Ramos (cell line): ENCODE data around the gene VPS13D.

ENCODE experiments used
- in situ Hi-C: fragments of 300-500 bp; cut with MboI; formaldehyde crosslinking; loops from one replicate; pipeline ENCODE4 v1.14.3; 2022; ENCODE audit warnings: low sequenced_read_pairs; ENCODE audit not compliant: unreplicated experiment

The VPS13D gene

DNA sequence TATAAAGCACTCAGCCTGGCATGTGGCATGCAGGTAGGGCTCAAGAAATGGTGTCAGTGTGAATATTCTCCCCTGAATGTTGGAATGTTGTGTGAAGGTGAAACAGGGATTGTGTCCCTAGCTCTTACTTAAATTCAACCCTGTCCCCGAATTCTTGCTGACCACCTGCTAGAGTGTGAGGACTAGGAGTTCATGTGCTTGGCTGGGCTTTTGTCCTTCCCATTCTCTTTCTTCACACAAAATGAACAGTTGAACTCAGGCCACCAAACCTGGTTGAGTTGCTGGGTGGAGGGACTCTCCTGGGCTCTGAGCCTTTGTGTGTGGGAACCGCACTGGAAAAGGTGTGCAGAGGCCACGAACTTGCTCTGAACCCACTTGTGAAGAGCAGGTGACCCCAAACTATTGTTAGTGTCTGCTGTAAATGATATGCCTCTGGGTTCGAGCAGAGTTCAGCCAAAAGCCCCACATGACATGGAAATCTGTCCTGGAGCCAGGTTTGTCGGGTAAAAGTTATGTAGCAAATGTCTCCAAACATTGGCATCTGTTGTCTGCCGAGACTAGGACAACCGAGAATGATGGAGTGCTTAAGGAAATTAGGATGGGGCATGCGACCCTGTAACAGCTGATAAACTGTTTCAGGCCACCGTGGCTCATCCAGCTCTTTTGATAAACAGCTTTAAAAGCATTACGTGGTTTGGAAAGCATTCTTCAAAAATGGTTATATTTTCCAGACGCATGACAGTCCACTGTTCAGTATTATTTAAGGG lies 243.9 kb downstream of the VPS13D start:
- in situ Hi-C loops, result no loop called here

DNA sequence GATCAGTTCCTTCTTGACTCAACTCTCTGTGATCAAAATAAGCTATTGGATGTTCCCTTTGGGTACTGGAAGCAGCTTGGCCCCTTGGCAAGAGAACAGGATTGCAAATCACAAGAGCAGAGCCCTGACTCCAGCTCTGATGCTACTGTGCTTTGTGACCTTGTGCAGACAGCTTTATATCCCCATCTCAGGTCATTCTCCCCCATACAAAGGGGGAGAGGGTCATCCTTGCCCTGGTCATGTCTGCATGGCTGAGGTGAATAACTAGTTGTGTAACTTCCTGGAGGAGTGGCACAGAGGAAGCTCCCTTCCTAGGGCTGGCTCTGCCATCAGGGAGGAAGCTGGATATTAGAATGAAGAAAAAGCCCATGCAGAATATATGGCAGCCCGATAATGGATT lies 245.3 kb downstream of the VPS13D start:
- in situ Hi-C loops, result no loop called here

DNA sequence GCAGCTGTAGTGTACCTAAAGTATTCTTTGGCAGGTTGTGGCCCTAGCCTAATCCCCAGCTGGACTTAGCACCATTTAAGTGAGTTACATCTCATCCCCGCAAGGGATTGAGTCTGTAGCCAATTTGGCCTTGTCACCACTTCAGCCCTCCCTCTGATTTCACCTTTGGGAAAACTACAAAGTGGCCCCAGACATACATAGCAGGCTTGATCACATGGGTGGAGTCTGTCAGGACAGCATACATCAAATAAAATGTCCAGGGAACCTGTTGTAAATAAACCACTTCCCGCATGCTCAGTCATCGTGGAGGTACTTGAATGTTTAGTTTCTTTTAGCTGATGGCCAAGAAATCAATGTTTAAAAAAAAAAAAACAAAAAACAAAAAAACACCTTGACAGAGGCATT lies 245.7 kb downstream of the VPS13D start:
- in situ Hi-C loops, result no loop called here

DNA sequence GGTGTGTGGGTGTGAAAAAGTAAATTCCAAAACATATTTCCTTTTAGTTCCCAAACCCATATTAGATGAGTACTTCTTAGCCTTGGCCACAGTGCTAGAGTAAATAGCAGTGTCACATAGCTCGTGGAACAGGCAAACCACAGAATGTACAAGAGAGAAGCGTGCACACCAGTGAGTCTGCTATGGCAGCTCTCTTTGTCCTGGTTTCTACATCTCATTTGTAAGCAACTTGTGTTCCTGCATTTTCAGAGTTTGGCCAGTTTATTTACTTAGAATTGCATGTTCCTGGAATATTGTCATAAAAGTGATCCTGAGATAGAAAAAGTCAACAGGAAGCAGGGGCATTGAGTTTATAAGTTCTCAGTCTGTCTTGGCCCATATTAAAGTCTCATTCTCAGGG lies 246.1 kb downstream of the VPS13D start:
- in situ Hi-C loops, result no loop called here

DNA sequence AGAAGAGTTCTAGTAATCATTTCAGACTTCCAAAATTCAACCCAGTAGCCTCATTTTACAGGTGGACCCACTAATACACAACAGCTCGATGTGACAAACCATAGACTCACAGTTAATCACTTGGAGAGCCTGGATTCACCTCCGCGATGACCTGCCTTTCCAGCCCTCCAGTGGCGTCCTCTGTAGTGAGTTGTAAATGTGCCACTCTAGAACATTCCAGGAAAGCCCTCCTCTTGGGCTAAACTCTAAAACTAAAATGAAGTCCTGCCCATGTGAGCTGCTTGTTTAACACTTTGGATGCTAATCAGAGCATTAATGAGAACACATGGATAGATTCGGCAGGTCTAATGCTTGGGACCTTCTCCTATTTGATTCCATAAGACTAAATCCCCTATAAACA lies 247.5 kb downstream of the VPS13D start:
- in situ Hi-C loops, result no loop called here

DNA sequence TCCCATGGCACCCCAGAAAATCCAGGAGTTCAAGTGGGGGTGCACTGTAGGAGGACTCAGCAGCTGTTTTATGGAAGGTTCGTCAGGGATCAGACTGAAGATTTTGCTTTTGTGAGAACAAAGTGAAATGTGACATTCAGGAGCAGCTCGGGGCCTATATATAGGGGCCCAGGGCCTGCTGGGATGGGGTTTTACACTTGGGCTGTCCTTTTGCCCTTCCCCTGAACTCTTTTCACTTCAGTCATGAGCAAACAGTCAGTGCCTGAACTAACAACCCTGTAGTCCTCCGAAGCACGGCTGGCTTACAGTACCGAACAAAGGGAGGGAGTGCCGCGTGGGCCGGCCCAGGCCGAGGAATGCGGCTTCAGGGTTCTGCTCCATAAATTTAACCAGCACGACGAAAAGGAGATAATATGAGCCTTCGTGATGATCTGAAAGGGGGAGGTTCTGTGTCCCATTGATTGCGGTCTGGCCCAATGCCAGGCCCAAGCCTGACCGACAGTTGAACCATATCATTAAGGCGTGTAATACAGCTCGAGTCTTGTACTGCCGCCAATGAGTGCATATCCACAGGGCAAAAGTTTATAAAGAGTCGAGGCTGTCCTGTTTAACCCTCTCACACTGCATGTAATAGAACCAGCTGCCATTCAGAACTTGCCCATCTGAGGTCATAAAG lies 248.2 kb downstream of the VPS13D start:
- in situ Hi-C loops, result no loop called here

DNA sequence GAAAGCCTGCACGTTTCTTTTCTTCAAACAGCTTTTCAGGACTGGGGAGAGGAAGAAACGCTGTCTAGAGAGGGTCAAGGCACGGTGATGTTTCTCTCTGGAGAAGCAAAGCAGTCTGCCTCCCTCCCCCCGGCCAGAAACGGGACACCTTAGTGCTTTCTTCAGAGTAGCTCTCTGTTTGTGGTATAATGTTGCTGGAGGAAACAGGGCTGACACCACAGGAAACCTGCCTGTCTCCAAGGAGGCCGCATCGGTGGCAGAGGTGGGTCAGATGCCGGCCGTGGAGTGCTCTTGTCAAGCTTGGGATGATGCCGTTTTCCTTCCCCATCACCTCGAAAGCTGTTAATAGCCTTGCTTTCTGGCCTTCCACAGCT lies 248.8 kb downstream of the VPS13D start:
- in situ Hi-C loops, result no loop called here

DNA sequence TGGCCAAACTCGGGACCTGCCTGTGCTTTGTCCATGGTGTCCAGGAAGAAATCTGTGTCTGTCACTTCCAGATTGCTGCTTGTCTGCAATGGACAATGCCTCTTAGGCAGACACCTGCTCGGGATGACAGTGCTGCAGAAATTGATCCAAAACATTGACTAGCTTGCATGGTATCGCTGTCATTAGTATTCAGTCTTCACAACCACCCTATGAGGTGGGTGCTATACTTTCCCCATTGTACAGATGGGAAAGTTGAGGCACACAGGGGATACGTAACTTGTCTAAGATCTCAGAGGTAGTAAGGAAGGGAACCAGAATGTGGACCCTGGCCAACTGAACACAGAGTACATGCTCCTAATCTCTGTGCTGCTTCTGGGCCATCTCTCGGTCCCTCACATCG lies 249.5 kb downstream of the VPS13D start:
- in situ Hi-C loops, result no loop called here

DNA sequence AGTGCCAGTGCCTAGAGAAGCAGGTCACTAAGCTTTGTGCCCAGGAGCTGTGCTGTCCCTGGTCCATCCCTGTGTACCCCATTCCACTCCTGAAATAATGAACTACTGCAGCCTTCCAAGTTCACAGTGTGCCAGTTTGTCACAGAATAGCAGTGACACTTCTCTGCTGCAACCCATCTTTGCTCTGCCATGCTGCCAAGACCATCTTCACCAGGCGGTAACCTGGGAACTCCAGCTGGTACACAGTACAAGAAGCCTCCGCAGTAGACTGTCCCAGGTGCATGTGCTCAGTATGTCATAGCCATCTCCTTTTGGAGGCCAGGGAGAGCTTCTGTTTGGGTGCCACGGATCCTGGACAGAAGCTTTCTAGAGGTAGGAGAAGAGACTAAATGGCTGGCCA lies 250.2 kb downstream of the VPS13D start:
- in situ Hi-C loops, result no loop called here

DNA sequence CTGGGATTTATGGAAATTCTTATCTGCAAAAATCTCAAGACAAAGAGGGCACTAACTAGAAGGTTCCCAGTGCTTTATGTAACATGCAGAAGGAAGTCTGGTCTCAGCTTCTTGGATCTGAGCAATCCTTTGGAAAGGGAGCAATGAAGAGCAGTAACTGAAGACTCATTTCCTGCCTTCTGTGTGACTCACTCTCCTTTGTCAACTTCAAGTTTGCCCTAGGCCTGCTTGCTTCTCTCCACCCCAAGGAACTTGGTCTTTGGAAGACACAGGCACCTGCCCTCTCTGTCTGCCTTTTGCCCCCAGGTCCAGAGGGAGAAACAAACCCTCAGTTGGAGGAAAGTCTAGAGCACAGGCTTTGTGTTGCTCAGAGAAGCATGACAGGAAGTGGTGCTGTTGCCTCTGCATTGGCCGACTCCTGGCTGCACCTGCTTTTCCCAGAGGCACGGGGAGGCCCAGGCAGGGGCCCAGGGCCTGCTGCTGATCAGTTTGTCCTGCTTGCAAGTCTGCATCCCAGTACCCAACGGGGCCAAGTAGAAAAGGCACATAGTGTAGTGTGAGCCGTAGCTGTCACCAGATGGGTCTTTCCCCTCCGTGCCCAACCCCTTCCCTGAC lies 251.0 kb downstream of the VPS13D start:
- in situ Hi-C loops, result no loop called here

DNA sequence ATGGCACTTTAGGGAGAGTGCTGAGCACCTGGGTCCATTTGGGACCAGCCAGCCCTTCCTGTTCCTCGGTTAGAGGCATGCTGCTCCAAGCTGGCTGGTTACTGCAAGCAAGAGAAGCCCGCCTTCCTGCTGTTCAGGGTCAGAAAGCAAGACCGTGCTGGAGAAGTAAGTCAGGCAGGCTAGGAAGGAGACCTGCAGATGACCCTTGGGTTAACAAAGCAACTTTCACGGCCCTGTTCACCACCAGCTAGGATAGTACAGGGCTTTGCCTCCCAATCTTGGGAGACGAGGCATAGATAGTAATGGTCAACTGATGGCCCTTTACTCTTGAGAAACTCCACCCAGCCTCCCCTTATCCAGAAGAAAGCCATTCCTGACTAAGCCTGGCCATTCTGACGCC lies 252.1 kb downstream of the VPS13D start:
- in situ Hi-C loops, result no loop called here

DNA sequence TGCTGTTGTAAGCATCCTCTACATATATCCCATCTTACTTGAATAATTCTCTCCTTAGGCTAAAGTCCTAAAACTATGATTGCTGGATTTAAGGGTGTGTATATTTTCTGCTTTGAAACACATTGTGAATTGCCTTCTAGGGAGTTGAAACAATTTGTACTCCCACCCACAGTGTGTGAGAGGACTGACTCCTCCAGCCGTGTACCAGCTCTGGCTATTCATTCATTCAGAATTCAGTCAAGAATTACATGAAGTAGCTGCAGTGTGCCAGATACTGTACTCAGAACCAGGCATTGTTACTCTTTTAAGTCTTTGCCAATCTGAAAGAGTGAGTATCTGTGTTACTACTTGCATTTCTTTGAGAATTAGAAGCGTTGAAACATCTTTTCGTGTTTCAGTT lies 253.2 kb downstream of the VPS13D start:
- in situ Hi-C loops, result no loop called here

DNA sequence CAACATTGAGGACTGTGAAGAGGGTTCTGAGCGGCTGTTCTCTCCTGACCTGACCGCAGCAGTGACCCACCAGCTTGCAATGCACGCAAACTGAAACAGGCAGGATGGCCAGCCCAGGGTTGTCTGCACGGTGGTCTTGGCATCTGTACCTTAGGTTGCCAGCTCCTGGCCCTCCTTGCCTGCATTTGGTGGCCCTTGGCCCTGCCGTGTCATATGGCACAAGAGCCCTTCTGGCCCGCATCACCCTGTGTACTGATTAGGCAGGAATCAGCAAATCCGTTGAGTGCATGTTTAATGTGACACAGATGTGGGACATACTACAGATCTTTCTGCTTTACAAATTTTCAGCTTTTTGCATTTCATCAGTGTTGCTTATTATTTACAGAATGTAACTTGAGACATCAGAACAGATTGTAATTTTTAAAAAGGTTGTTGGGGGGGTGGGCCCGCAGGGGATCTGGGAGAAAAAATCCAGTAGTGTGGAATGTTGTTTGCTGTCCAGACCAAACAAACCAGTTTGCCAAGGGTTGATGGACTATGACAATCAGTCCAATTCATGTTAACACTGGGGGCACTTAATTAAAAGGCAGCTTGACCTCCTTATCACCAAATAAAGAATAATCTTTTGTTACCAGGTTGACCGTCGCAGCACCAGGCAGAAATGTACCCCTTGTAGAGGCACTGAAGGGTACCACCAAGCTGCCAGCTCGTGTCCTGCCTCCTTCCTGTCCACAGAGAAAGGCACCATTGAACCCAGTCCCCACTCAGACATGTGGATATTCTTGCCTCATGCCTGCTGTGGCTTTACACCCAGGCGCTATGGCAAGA lies 255.6 kb downstream of the VPS13D start:
- in situ Hi-C loops, result no loop called here

DNA sequence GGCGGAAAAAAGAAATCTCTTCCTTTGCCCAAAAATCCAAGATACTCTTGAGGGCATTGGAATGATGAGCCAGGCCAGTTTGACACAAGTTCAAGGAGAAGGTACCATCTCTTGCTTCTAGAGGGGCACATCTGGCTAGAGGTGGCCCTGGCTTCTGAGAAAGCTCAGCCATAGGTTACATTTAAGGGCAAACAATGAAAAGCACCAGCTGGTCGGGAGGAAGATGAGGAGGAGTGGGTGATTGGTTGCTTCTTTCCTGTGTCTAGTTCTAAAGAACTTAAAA lies 256.2 kb downstream of the VPS13D start:
- in situ Hi-C loops, result no loop called here

DNA sequence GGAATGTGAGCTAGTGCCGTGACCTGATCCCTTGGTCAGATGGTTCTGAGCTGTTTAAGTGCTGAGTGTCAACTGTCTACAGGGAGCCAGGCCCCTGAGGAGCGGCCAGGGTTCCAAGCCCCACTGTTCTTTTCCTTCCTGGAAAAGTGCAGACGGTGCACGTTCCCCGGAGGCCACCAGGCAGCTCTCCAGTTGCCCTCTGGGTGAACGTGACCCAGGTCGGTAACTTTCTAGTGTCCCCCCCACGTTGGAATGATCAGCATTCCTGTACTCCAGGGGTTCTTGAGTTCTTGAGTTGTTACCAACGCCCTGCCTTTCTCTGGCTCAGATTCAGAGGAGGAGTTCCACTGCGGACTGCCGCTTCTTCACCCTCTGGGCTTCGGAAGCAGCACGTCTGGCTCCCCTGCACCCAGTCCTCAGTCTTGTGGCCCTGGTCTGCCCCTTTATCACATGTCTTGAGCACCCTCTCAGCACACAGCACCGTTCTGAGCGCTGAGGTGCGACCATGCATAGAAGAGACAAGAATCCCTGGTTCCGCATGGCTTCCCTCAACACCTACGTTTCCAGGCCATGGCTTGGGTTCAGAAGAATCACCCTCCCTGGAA lies 256.7 kb downstream of the VPS13D start:
- in situ Hi-C loops, result no loop called here

DNA sequence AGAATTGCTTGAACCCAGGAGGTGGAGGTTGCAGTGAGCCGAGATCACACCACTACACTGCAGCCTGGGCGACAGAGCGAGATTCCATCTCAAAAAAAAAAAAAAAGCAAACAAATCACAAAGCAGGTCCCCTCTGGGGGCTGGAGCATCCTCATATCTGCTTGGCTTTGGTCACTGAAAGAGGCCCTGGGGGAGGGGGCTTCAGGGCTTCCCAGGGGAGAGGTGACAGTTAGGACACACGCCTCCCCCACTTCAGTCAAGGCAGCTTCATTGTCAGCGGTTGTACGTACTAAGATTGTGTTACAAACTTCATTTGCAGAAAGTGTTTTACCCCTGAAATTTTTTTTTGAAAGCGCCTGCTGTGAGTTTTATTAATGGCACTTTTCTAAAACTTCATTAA lies 257.7 kb downstream of the VPS13D start:
- in situ Hi-C loops, result no loop called here

DNA sequence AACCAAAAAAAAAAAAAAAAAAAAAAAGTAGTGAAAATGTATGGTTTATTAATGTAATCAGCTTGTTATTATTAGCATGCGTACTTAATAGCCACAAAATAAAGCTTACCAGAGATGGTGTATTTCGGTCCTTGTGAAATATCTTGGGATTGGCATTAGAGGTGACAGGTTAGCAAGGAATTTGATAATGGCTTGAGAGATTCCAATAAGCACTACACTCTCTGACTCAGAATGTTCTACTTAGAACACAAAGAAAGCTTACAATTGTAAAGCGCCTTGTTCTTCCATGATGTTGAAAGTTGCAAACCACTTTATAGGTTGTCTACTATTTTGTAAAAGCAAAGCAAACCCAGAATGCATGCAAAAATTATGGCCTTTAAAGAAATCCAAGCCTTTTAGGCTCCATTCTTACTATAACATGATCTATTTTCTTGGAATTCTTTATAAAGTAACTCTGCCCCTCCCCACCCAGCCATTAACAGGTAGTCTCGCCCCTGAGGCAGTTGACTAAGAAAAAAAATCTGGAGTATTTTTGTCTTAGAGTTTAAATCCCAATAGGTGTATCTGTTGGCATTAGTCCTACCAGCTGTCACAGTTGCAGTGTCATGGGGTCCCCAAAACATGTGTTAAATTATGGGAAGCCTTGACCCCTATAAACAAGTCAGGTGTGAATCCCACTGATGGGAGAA lies 259.0 kb downstream of the VPS13D start:
- in situ Hi-C loops, result no loop called here

DNA sequence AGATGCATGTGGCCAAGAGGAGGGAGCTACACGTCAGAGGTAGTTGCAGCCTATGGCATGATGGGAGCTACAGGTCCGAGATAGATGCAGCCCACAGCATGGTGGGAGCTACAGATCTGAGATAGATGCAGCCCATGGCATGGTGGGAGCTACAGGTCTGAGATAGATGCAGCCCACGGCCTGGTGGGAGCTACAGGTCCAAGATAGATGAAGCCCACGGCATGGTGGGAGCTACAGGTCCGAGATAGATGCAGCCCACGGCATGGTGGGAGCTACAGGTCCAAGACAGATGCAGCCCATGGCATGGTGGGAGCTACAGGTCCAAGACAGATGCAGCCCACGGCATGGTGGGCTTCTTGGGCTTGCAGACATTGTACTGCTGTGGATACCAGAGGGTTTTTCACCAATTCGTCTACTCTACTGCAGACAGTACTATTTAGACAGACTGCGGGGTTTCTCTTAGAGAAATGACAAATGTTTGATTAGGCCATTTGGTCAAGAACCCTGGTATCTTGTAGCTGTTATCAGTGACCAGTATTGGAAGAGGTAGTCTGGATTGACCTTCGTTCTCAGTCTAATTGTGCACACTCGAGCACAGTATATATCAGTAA lies 260.8 kb downstream of the VPS13D start:
- in situ Hi-C loops, result no loop called here

DNA sequence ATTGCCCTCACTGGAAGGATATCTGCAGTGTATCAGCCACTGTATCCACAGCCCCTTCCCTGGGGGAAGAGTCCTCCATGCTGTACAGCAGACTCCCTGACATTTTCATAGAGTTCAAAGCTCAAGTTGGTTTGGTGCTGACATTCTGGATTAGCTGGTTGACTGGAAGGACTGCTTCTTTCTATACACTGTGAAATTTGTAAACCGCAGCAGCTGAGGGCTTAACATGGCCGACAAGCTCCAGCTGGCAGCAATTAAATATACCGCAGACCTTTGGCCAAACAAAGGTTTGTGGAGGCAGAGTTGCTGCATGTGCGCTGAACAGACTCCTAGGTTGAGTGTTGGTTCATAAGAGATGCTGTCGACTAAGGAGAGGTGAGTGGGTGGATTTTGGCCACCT lies 261.8 kb downstream of the VPS13D start:
- in situ Hi-C loops, result no loop called here

DNA sequence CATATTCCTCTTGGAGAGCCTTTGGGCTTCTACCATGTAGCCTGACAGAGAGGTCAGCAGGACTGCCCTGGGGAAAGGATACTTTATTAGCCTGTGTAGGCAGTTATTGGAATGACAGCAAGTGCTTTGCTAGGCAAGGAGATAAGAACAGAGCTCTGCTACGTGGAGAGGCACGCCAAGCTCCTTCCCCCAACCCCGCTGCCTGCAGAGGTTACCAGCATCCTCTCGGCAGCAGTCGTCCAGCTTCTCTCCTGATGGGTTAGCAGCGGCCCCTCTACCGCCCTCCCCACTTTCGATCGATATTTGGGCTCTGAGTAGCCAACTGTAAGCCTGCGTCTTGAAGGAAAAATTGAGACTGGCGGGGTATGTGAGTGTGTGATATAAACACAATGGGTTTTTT lies 265.9 kb downstream of the VPS13D start:
- in situ Hi-C loops, result no loop called here
